Measurements from ENCODE around the gene UST. TPM values are rescaled to one million over a fixed set of nuclear protein-coding genes. Genes with fewer than 3 reads are reported as not detected.

Gene UST
- total and polyA plus RNA-seq, 4 donors, result 0.24 to 2.7 (median 0.87) TPM

- H3K4me1 ChIP-seq (ENCODE audit: control insufficient read depth in 4 of 4, insufficient read depth in 4 of 4, low read length in 3 of 4), result no peaks in the 10 kb centered on the region
- H3K27ac ChIP-seq (ENCODE audit: low read depth in 1 of 2, low read length in 2 of 2), result no peak overlapping the region
- no peaks in the 10 kb centered on the region for H3K36me3 ChIP-seq (ENCODE audit: control insufficient read depth in 4 of 4, insufficient read depth in 3 of 4, low read depth in 1 of 4, low read length in 3 of 4)
- H3K4me3 ChIP-seq (ENCODE audit: low read depth in 1 of 3, low read length in 3 of 3), result no peak overlapping the region
- H3K27me3 ChIP-seq (ENCODE audit: control insufficient read depth in 4 of 4, insufficient read depth in 4 of 4, low read length in 3 of 4), result no peaks in the 10 kb centered on the region
- 94% methylated on average over 6 of the region's 6 CpGs for WGBS
- no peak overlapping the region for H3K9ac ChIP-seq (ENCODE audit: low read depth in 1 of 2, low read length in 2 of 2)
- DNase-seq (ENCODE audit: low spot score), result no peak
- no peak for TF ChIP-seq SP1 (IDR thresholded peaks at IDR 0.05)
- TF ChIP-seq REST (IDR thresholded peaks at IDR 0.05), result no peak
- TF ChIP-seq YY1 (IDR thresholded peaks at IDR 0.05), result no peak
- TF ChIP-seq HNF4G (IDR thresholded peaks at IDR 0.05), result no peak
- no peaks in the 10 kb centered on the region for H3K9me3 ChIP-seq (ENCODE audit: control insufficient read depth in 4 of 4, low read length in 3 of 4)
These were observed 299.5 kb downstream of the UST start for GRCh38 chr6:149046164-149046821.

- no peak overlapping the region for H3K4me3 ChIP-seq (ENCODE audit: low read depth in 1 of 3, low read length in 3 of 3)
- no peaks in the 10 kb centered on the region for H3K27me3 ChIP-seq (ENCODE audit: control insufficient read depth in 4 of 4, insufficient read depth in 4 of 4, low read length in 3 of 4)
- no peaks in the 10 kb centered on the region for H3K9me3 ChIP-seq (ENCODE audit: control insufficient read depth in 4 of 4, low read length in 3 of 4)
- H3K27ac ChIP-seq (ENCODE audit: low read depth in 1 of 2, low read length in 2 of 2), result no peak overlapping the region
- TF ChIP-seq MAX (IDR thresholded peaks at IDR 0.05) (no peak), HNF4G (IDR thresholded peaks at IDR 0.05) (no peak), RXRA (IDR thresholded peaks at IDR 0.05) (no peak), NR2F2 (IDR thresholded peaks at IDR 0.05) (no peak), ATF3 (IDR thresholded peaks at IDR 0.05) (no peak), CTCF (IDR thresholded peaks at IDR 0.05; ENCODE audit: low read depth, low read length, missing input control) (no peak), SP1 (IDR thresholded peaks at IDR 0.05) (no peak), TAF1 (conservative IDR thresholded peaks at IDR 0.05) (no peak), FOXA1 (IDR thresholded peaks at IDR 0.05) (no peak), YY1 (IDR thresholded peaks at IDR 0.05) (no peak), EGR1 (IDR thresholded peaks at IDR 0.05; ENCODE audit: low read depth in 2 of 2) (no peak), JUND (IDR thresholded peaks at IDR 0.05) (no peak), ZBTB33 (IDR thresholded peaks at IDR 0.05) (no peak), FOXA2 (IDR thresholded peaks at IDR 0.05) (no peak), GABPA (IDR thresholded peaks at IDR 0.05 in 1 of 2, conservative IDR thresholded peaks at IDR 0.05 in 1 of 2) (no peak), RAD21 (IDR thresholded peaks at IDR 0.05) (no peak)
- H3K36me3 ChIP-seq (ENCODE audit: control insufficient read depth in 4 of 4, insufficient read depth in 3 of 4, low read depth in 1 of 4, low read length in 3 of 4), result no peaks in the 10 kb centered on the region
- WGBS, result 63% methylated on average over 3 of the region's 3 CpGs
- no peaks in the 10 kb centered on the region for H3K4me1 ChIP-seq (ENCODE audit: control insufficient read depth in 4 of 4, insufficient read depth in 4 of 4, low read length in 3 of 4)
- DNase-seq (ENCODE audit: low spot score), result no peak
- H3K9ac ChIP-seq (ENCODE audit: low read depth in 1 of 2, low read length in 2 of 2), result no peak overlapping the region
These were observed 300.0 kb downstream of the UST start for GRCh38 chr6:149046822-149047246.
